Left cardiac atrium (tissue), 2 donors: ENCODE results near the gene LACTBL1. TPM values are rescaled to one million over a fixed set of nuclear protein-coding genes. Genes with fewer than 3 reads are reported as not detected.

ENCODE experiments used
- total RNA-seq, 2 donors: library from RNA; stranded (reverse); fragmentation: NEBNext Ultra II Directional; extraction: Animal tissue kit (Norgen Biotek cat#: 25700); gene quantifications; one replicate each; pipeline ENCODE4 v1.2.1, GENCODE V29; 2021
- donor health status: DM: no; HTN: yes; CAD: no; lungs with severe emphysema.
- donor health status: DM: yes; HTN: yes; CAD: no.

Gene LACTBL1
- total RNA-seq, 2 donors from 2014 or later = not detected

Other genes with a start within 250 kb of the LACTBL1 start
- gene TEX46, start 43.0 kb upstream of the LACTBL1 start, total RNA-seq = not detected
- gene KDM1A, start 46.6 kb upstream of the LACTBL1 start, total RNA-seq = 10 to 100 TPM; 25.0 to 32.1 TPM
- 10 to 100 TPM; 31.7 to 55.7 TPM for gene LUZP1, start 196.0 kb upstream of the LACTBL1 start, total RNA-seq
- not detected for gene HTR1D, start 244.6 kb upstream of the LACTBL1 start, total RNA-seq